ENCODE results near the gene DPH1. TPM values are rescaled to one million over a fixed set of nuclear protein-coding genes. Genes with fewer than 3 reads are reported as not detected.
A peak's percentile ranks its signal among the peaks of the same experiment; 100 is the strongest.

Gene DPH1
- total RNA-seq, 1 donor from 2014 or later, result 38.0 TPM

- H3K4me1 ChIP-seq, result peaks cover 79% of the 10 kb centered on the region
- peak; percentile 91 for DNase-seq
- intact Hi-C loops (cut with DNase I), result loop anchor here (5.0 kb wide), 1 partner anchor 183 kb away; no protein-coding TSS in a partner anchor
- peak; percentile 73 to 77 for ATAC-seq
- H3K9me3 ChIP-seq, result no peaks in the 10 kb centered on the region
- TF ChIP-seq, protein P1, sequence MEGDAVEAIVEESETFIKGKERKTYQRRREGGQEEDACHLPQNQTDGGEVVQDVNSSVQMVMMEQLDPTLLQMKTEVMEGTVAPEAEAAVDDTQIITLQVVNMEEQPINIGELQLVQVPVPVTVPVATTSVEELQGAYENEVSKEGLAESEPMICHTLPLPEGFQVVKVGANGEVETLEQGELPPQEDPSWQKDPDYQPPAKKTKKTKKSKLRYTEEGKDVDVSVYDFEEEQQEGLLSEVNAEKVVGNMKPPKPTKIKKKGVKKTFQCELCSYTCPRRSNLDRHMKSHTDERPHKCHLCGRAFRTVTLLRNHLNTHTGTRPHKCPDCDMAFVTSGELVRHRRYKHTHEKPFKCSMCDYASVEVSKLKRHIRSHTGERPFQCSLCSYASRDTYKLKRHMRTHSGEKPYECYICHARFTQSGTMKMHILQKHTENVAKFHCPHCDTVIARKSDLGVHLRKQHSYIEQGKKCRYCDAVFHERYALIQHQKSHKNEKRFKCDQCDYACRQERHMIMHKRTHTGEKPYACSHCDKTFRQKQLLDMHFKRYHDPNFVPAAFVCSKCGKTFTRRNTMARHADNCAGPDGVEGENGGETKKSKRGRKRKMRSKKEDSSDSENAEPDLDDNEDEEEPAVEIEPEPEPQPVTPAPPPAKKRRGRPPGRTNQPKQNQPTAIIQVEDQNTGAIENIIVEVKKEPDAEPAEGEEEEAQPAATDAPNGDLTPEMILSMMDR (IDR thresholded peaks at IDR 0.05), result peak; percentile 84
- peak overlapping the region; percentile 44 for H3K4me3 ChIP-seq
- H3K36me3 ChIP-seq, result peaks cover 32% of the 10 kb centered on the region
- peak overlapping the region; percentile 87 for H3K27ac ChIP-seq
- peaks cover 21% of the 10 kb centered on the region for H3K27me3 ChIP-seq (ENCODE audit: low read depth)
Measured at GRCh38 chr17:2058586-2059546, 28.9 kb downstream of the DPH1 start.

DNA sequence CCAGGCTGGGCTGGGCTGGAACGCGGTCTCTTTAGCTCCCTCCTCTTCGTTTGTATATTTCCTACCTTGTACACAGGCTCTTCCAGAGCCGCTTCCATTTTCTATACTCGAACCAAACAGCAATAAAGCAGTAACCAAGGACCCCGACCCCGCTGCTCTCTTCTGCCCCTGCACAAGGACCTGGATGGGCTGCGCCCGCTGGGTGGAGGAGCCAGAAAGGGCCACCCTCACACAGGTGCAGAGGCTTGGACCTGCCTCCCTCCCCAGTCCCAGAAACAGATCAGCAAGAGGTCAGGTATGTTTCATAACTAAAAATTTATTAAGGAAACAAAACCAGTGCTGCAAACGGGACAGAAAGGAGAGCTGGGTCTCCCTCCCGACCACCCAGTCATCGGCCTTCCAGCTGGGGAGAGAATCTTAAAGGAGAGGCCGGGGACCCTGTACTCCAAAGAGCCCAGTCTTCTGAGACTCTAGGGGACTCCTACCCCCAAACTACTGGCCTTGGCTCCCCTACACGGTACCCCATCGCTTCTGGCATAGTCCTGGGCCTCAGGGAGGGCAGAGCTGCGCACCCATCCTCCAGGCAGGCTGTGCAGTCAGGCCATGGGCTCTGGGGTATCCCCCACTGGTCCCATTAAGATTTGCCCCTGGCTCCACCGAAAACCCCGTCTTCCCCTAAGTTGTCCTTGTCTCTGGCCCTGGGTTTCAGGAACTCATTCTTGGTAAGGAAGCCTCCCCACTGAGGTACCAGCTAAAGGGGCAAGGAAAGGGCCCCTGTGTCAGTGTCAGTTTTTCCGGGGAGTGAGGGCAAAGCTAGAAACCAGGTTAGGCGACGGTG lies 29.8 kb downstream of the DPH1 start:
- intact Hi-C loops (cut with DNase I), result loop anchor here (5.0 kb wide), 1 partner anchor 183 kb away; no protein-coding TSS in a partner anchor
- DNase-seq (no peak), ATAC-seq (no peak)
- peaks cover 12% of the 10 kb centered on the region for H3K27me3 ChIP-seq (ENCODE audit: low read depth)
- TF ChIP-seq, protein P1 (IDR thresholded peaks at IDR 0.05), result no peak
- no peaks in the 10 kb centered on the region for H3K9me3 ChIP-seq
- peak overlapping the region; percentile 87 for H3K27ac ChIP-seq
- peak overlapping the region; percentile 44 for H3K4me3 ChIP-seq
- peaks cover 41% of the 10 kb centered on the region for H3K36me3 ChIP-seq
- H3K4me1 ChIP-seq, result peaks cover 78% of the 10 kb centered on the region

DNA sequence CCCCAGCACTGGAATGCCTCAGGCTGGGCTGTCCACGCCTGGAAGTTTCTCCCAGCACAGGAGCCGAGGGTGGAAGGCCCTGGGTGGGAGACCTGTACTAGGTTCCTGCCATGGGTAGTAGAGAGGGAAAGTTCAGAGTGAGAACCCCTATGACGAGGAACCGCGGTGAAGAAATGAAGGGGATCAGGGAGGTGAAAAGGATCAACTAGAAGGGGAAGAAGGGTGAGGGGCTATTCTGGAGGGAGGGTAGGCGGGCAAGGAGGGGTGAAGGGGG lies 30.4 kb downstream of the DPH1 start:
- intact Hi-C loops (cut with DNase I), result no loop called here

GRCh38 chr17:2060681-2061440 lies 30.9 kb downstream of the DPH1 start:
- Histone ChIP-seq H3K4me1 (peaks cover 77% of the 10 kb centered on the region), H3K27me3 (ENCODE audit: low read depth) (peaks cover 12% of the 10 kb centered on the region), H3K27ac (peak overlapping the region; percentile 87), H3K9me3 (no peaks in the 10 kb centered on the region), H3K4me3 (no peak overlapping the region), H3K36me3 (peaks cover 50% of the 10 kb centered on the region)
- DNase-seq, result no peak
- intact Hi-C loops (cut with DNase I), result no loop called here
- TF ChIP-seq, protein P1 (IDR thresholded peaks at IDR 0.05), result no peak
- ATAC-seq, result no peak

More for the DNA sequence above, 30.4 kb downstream of the DPH1 start:
- TF ChIP-seq, protein P1 (IDR thresholded peaks at IDR 0.05), result no peak
- no peak for ATAC-seq
- no peak overlapping the region for H3K4me3 ChIP-seq
- DNase-seq, result no peak
- H3K9me3 ChIP-seq, result no peaks in the 10 kb centered on the region
- H3K4me1 ChIP-seq, result peaks cover 78% of the 10 kb centered on the region
- peaks cover 12% of the 10 kb centered on the region for H3K27me3 ChIP-seq (ENCODE audit: low read depth)
- peak overlapping the region; percentile 87 for H3K27ac ChIP-seq
- H3K36me3 ChIP-seq, result peaks cover 45% of the 10 kb centered on the region

DNA sequence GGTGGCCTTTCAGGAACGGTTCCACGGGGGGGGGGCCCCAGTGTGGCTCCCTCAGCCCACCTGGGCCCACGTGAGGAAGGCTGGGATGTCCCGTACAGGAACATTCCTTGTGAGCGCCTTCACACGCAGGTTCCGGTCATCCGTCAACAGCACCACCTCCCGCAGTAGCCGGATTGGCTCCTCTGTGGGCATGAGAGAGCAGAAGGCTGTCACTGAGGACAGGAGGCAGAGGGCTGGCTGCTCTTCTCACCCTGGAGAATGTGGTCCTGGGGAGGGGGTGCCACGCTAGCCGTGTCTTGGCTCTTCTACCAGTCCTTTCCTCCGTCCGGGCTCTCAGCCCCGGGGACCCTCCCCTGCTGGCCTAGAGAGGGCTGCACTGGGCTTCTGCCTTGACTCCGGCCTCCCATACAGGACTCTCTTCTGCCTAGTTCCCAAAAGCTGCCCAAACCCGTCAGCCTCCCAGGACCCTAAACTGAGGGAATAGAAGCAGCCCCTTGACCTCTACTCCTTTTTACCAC lies 31.5 kb downstream of the DPH1 start:
- intact Hi-C loops (cut with DNase I), result no loop called here
- Histone ChIP-seq H3K4me3 (no peak overlapping the region), H3K4me1 (peaks cover 72% of the 10 kb centered on the region), H3K9me3 (no peaks in the 10 kb centered on the region), H3K27me3 (ENCODE audit: low read depth) (peaks cover 12% of the 10 kb centered on the region), H3K27ac (peak overlapping the region; percentile 87), H3K36me3 (peaks cover 51% of the 10 kb centered on the region)
- TF ChIP-seq, protein P1 (IDR thresholded peaks at IDR 0.05), result no peak
- no peak for ATAC-seq
- DNase-seq, result no peak
